HG02678 (cell line): ENCODE data around the gene F3.

ENCODE experiments used
- ATAC-seq: cut with Tn5 transposase; IDR thresholded peaks from one replicate; pipeline ENCODE4 v1.9.1; 2021; ENCODE audit warnings: mild to moderate bottlenecking, moderate library complexity; ENCODE audit not compliant: unreplicated experiment

Gene F3

DNA sequence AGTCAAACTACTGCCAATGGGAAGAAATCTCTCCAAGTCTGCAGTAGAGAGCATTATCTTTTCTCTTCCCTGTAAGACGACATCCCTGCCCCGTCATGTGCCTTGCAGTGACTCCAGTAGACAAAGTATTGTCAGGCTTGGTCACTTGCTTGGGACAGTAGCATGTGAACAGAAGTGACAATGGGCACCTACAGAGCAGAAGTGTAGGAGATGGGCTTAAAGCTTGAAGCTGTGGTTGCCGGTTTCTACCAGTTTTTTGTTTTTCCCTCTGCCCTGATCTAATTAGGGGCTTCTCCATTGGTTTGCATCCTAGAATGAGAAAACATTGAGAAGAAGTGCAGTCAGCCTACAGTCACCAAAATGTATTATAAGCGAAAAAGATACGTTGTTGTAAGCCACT lies 12.7 kb downstream of the F3 start:
- ATAC-seq, result no peak

DNA sequence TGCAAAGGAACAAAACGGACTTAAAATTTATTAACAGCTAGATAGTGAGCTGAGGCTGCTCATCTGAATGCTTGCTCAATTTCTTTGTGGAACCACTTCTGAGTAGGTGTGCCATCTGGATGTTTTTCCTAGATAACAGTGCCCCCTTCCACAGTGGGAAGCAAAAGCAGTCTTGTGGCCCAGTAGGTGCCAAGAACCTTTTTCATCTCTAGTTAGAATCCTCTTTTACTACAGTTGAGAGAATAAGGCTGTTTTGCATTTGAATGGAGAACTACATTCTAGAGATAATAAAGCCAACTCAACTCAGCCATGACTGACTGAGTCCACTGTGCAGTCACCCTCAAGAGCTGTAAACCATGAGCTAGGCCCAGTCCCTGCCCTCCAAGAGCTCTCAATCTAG lies 13.3 kb downstream of the F3 start:
- no peak for ATAC-seq

DNA sequence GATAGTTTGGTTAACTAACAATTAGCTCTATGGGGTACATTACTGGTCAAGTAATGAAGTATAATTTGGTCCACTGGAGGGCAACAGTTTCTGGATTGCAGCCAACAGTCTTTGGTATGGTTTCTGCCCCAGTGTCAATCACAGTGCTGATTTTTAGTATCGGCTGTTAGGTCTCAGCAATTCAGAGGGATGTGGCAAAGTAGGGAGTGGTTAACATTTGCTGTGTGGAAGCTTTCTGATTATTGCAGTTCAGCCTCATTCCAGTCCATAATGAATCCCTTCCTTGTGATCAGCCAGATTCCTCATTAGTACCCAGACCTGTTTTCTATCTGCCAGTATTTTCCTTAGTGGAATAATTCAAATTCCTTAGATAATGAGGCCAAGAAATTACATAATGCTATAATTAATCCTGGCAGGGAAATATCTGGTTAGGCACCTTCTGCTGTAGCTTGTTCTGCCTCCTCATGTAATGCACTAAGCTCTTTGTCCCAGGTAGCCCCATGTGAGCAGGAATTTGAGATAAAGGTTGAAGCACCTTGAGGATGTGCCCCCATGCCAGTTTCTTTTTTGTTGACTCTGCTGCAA lies 14.0 kb downstream of the F3 start:
- ATAC-seq, result no peak

DNA sequence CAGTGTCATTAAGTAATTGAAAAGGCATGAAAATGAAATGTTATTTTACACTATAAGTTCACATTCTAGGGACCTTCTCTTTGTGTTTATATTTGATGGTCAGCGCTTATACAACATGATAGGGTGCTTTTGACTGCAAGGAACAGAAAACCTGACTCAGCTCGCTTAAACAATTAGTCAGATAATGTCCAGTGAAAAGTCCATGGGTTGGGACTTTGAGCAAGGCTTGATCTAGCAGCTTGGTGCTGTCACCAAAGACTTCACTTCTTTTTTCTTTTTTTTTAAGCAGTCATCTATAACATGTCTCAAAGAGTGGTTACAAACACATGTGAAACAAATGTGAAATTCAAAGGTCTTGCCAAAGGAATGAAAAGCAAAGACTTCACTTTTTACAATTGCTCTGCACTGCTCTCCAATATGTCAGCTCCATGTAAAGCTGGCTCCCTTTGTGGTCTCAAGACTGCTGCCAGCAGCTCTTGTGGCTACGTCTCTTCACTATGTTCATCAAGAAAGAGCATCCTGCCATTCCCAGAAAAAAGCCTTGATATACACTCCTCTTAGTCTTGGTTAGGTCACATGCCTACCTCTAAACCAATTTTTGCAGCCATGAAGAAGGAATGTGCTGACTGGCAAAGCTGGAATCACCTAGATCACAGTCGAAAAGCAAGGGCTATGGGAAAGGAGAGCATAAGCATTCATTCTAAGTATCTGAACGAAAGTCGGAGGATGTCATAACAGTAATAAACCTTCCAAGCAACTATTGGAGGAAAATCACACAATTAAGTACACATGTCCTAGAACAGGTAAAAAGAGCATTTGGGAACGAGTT lies 15.2 kb downstream of the F3 start:
- ATAC-seq, result no peak

DNA sequence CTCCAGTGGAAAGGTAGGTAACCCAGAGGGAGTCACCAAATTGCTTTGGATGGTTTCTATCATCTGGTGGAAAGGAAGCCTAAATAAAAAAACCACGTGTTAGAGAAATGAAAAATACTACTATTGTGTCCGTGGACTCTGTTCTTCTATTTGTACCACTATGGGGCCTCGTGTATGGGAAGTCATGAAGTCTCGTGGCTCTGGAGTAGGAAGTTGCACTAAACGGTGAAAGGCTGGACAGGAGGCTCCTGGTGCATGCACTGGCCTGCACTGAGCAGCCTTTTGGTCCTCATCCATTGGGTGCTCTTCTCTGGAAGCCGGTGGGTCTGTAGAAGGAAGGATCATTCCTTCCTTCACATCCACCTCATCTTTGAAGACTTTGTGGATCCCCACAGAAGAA lies 17.0 kb downstream of the F3 start:
- ATAC-seq, result no peak

DNA sequence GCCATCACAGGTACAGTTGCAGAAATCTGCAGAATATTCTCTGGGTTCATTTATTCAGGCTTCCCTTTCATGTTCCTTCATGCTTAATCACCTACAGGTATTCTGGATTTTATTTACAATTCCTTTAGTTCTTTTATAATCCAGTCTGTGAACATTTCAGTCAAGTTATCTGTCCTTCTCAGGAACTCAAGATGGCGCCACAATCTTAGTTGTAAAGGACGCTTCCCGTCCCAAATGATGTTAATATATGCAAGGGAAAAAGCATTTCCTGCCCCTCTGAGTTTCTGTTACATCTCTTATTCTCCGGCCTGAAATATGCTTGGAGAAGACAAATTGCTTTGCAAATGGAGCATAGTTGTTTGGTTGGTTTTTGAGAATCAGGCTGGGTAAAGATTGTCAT lies 19.3 kb downstream of the F3 start:
- no peak for ATAC-seq

DNA sequence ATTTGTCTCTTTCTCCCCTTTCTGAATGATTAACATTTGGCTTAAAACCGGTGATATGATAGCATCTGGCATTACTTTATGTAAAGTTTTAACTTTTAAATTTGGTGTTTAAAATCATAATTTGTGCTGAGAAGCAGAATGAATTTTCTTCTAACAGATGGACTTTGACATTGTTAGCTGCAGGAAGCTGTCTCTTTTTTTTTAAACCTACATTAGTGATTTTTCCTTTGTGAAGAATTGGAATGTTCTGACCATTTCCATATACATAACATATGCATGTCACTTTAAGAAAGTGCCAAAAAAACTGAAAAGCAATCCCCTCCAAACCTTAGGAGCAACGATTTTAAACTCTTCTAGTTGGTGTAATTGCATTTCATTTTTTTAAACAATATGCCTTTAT lies 22.2 kb downstream of the F3 start:
- ATAC-seq, result no peak

DNA sequence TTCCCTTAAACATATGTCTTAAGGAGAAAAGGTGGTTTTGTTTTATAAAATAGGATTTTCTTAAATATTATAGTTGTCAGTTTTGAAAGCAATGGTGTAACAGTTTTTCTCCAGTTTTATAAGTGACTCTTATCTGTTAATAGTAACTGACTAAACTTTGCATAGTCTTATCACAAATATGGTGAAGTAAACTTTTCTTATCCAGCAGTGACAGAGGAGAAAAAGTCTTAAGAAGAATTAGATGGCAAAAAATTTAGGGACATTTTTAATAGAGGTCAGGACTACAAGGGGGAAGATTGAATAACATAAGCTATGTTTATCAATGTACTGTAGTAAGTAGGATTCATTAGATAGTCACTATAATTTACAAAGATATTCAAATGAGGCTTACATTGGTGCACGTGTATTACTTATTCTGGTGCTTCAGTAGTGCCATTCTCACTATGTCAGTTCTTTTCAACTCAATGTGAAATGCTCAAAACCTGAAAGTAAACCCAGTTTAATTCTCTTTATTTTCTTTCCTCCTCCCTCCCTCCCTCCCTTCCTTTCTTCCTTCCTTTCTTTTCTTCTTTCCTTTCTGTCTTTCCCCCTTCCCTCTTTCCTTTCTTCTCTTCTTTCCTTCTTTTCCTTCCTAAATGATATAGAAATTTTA lies 26.1 kb downstream of the F3 start:
- no peak for ATAC-seq

DNA sequence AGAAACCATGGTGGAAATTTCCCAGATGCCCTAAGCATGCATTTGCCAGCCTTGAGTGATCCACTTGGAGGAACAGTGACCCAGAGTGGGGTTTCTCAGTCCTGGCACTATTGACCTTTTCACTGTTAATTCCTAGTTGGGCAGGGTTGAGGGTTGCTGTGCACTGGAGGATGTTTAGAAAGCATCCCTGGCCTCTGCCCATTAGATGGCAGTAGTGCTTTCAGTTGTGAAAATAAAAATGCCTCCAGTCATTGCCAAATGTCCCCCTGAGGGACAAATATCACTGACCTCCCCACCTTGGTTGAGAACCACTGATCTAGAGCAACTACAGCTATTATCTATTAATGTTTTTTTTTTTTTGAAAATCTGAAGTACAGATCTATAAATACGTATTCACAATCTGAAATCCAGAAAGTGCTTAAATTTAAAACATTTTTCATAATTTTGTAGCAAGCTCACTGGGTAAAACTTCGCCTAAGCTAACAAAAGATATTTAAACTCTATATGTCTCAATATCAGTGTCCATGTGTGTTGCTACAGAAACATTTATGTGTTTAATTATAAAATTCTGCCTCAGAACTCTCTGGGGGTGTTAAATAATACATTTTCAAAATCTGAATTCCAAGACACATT lies 27.3 kb downstream of the F3 start:
- ATAC-seq, result no peak

DNA sequence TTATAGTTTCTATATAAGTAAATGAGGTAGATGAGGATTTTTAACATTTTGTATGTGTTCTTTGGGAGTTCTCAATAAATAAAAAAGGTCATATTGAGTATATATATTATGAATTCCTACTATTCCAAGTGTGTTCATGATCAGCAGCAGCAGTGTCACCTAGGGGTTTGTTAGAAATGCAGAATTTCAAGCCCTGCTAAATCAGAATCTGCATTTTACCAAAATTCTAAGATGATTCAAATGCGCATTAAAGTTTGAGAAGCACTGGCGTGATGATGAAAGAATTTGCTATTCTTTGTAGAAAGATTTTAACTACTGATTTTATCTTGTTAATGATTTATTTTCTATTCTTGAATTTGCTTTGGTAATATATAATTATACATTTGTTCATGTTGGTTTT lies 28.7 kb downstream of the F3 start:
- ATAC-seq, result no peak

DNA sequence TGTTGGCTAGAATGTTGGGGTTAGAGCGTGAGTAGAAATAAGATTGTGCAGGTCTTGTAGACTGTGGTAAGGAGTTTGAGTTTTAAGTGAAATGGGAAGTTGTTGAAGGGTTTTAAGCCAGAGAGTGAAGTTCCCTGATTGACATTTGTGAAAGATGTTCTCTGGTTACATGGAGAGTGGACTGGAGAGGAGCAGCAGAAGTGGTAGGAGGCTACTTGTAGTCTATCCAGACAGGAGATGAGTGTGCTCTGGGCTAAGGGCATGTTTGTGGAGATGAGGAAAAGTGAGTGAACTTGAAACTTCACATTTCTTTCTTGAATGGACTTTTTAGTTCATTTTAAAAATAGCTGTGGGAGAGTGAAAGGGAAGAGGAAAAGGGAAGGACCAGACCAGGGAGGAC lies 37.0 kb downstream of the F3 start:
- no peak for ATAC-seq

DNA sequence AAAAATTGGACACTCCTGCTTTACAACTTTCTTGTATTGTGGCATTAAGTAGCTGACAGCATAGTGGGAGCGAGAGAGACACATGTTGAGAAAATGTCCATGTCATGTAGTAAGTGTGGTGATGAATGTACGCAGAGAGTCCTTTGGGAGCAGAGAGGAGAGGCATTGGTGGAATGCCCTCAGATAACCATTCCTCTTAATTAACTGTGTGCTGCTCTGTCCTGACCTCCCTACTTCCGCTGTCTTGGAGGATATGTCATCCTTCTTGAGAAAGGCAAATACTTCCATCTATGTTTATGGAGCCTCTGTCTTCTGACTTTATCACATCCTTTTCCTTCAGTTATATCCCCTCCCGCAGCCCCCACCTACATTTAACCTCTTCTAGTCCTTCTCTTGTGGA lies 38.4 kb downstream of the F3 start:
- no peak for ATAC-seq

DNA sequence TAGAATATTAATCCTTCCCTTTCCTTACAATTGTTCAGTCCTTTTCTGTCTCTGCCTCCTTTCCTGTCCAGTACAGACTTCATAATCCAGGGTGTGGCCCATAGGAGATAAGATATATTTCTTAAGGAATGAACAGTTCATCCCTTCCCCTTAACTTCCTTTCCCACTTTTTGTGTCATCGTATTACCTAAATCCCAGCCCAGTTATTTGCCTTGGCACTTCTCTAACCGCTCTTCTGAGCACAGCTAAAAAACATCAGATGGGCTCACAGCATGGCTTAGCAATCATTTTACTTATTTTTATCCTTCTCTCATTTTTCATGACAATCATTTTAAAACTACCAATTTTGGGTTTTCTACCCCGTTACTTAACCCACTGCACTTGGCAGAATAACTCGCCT lies 39.6 kb downstream of the F3 start:
- ATAC-seq, result no peak

DNA sequence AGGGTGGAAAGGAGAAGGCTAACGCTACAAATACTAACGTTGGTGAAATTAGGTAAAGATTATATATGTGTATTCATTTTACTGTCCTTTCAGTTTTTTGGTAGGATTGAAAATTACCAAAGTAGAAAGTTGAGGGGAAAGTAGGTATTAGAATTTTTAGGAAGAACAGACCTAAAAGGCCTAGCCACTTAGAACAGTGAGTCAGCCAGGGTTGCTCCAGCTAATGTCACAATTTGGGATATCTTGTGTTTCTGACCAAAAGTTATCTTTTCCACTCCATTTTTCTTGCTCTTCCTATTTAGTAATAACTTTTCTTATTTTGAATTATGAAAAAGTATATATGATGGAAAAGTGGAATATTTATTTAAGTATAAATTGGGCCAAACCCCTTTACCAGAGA lies 40.1 kb downstream of the F3 start:
- ATAC-seq, result no peak

DNA sequence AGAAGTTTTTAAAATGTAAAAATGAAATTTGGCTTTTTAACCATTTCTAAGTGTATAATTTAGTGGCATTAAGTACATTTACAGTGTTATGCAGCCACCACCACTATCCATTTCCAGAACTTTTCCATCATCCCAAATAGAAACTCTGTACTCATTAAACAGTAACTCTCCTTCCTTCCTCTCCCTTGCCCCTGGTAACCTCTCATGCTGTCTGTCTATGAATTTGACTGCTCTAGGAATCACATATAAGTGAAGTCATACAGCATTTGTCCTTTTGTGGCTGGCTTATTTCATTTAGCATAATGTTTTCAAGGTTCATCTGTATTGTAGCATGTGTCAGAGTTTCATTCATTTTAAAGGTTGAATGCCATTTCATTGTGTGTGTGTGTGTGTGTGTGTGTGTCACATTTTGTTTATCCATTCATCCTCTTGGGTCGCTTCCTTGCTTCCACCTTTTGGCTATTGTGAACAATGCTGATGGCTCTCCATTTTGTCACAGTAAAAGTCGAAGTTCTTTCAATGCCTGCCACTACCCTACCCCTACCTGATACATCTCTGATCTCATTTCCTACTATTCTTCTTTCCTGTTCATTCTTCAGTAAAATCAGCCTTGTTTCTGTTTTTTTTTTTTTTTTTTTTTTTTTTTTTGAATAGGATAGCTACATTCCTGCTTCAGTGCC lies 45.3 kb downstream of the F3 start:
- ATAC-seq, result no peak

DNA sequence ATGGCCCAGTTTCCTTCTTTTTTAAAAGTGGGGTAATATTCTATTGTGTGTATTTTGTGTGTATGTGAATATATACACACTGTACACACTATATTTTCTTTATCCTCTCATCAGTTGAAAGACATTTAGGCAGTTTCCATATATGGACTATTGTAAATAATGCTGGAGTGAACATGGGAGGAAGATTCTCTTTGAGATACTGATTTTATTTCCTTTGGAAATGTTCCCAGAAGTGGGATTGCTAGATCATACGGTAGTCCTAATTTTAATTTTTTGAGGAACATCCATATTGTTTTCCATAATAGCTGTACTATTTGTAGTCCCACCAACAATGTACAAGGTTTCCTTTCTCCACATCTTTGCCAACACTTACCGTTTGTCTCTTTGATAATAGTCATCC lies 51.0 kb downstream of the F3 start:
- no peak for ATAC-seq

DNA sequence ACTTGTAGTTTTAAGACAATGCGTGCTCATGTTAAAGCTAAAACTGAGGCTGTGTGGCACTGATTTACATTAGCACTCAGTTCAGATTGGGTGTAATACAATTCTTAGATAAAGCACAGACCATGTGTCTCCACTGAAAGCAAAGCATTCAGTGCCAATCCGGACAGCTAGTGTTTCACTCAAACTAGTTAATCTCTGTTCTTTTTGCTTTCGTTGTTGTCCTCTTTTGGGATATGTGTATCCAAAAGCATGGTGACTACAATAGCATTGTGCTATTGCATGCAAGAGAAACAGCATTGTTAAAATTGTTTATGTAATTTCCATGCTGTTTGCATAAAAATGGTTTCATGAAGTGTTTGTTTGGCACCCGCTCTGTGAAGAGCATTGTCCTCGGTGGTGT lies 54.6 kb downstream of the F3 start:
- no peak for ATAC-seq

DNA sequence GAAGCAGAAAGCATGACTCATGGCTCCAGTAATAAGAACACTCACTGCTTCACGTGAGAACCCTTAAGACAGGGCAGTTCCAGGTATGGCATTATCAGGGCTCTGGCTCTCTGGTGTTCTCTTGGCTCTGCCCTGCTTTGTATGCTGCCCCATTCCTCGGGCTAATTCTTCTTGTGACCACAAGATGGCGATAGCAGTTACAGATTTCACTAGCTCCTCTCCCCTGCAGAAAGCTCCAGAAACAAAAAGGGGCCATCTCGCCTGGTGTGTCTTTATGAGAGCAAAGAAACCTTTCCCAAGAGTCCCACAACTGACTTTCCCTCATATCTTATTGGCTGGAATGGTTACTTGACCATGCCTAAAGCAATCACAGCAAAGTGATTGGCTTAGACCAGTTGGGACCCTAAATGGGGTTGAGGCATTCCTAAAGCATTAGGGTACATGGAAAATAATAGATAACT lies 60.1 kb downstream of the F3 start:
- ATAC-seq, result peak; percentile 97

DNA sequence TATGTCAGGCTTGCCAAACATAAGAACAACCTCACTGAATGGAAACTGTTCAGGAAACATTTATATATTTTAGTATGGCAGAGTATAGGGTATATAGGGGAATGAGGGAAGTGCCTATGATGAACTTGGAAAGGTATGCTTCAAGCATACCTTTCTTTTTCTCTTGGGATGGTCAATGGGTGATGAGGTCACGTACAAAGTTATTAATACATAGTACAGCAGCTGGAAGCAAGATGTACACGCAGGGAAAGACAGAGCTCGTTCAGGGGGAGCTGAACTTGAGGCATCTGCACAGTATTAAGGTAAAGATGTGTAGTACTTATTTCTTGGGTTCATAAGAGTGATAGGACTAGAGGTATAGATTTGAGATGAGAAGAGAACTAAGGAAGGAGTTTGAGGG lies 61.9 kb downstream of the F3 start:
- no peak for ATAC-seq
